Heart left ventricle (tissue), 13 donors: ENCODE measurements around the gene MYL7.

ENCODE experiments used
- CTCF ChIP-seq, 12 donors: fragments of 200-600 bp; sonication (generic) in 4 of 12; IDR thresholded peaks; one replicate each; pipeline versions ENCODE4 v1.5.0 to v1.8.0; 2018 to 2022; ENCODE audit warnings: antibody characterized with exemption in 12 of 12, mild to moderate bottlenecking in 5 of 12
- POLR2A ChIP-seq, 2 donors: fragments of 450-650 bp; IDR thresholded peaks; one replicate each; pipeline ENCODE4 v1.6.1; 2017; ENCODE audit warnings: antibody characterized with exemption in 2 of 2, mild to moderate bottlenecking in 2 of 2, moderate library complexity in 2 of 2
- donor health status: ischemic (EF 13 %, LVEDD 7.1; RV severe dilation, severe dysfunction).
- donor health status: DM: no; HTN: yes; CAD: no.
- donor health status: DM: no; HTN: no; CAD: no.
- donor health status: ischemic (EF 25% LVEDD 6.9; RV normal size, moderate dysfunction).
- donor health status: ischemic (EF 25% LVEDD 5.7; RV mildly dilated, moderate dysfunction).
- donor health status: ischemic (EF 35%, LVEDD 5.7; RV mildly dilated, moderate dysfunction).
- donor health status: nonischemic (EF 11% LVEDD 7.7; RV severe dilation, severe dysfunction).
- donor health status: DM: yes; HTN: yes; CAD: no.
- donor health status: PGD.
- donor health status: ischemic (EF 29% LVEDD 5.4; RV normal size, mild dysfunction).
- donor health status: nonischemic (EF 23%, LVEDD 6.1; RV moderate dilation, normal function).

GRCh38 chr7:44136731-44137130 lies 4.4 kb downstream of the MYL7 start:
- TF ChIP-seq CTCF (IDR thresholded peaks at IDR 0.05): no peak
- TF ChIP-seq POLR2A (IDR thresholded peaks at IDR 0.05): no peak
